ENCODE measurements around the gene CHRNA3. TPM values are rescaled to one million over a fixed set of nuclear protein-coding genes. Genes with fewer than 3 reads are reported as not detected.

CHRNA3 gene
- total RNA-seq, 1 donor from 2014 or later = 3.7 TPM

DNA sequence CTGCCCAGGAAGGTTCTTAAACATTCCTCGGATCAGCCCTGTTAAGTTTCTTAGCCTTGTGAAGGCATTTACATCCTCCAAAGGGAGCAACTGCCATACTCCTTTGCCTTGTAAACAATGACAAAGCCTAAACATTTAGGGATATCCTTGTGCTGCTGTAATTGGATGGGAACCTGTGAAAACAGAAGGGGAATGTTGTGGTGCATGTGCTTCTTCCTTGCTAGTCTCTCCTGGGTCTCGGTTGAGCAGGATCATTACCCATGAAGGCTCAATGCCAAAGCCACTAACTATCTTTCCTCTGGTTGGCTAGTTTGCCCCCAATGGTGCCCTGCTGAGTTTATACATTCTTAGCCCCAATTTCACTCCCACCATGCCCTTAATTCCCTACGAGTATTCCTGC, 17.3 kb downstream of the CHRNA3 start:
- Histone ChIP-seq H3K4me3 (no peak overlapping the region), H3K36me3 (no peaks in the 10 kb centered on the region), H3K27ac (no peak overlapping the region), H3K27me3 (no peaks in the 10 kb centered on the region), H3K4me1 (no peaks in the 10 kb centered on the region), H3K9me3 (no peaks in the 10 kb centered on the region)
- DNase-seq (ENCODE audit: extremely low spot score in 2 of 2) = no peak
- TF ChIP-seq POLR2A (IDR thresholded peaks at IDR 0.05) = no peak
- TF ChIP-seq CTCF (IDR thresholded peaks at IDR 0.05) = no peak
- TF ChIP-seq POLR2AphosphoS5 (IDR thresholded peaks at IDR 0.05; ENCODE audit: insufficient read depth in 1 of 2, low read depth in 1 of 2) = no peak
- intact Hi-C loops (cut with DNase I) = no loop called here

GRCh38 chr15:78599189-78599588, 21.6 kb downstream of the CHRNA3 start:
- Histone ChIP-seq H3K27ac (no peak overlapping the region), H3K4me1 (no peaks in the 10 kb centered on the region), H3K9me3 (no peaks in the 10 kb centered on the region), H3K4me3 (no peak overlapping the region), H3K36me3 (no peaks in the 10 kb centered on the region), H3K27me3 (no peaks in the 10 kb centered on the region)
- intact Hi-C loops (cut with DNase I) = no loop called here
- TF ChIP-seq POLR2AphosphoS5 (IDR thresholded peaks at IDR 0.05; ENCODE audit: insufficient read depth in 1 of 2, low read depth in 1 of 2) (no peak), CTCF (IDR thresholded peaks at IDR 0.05) (no peak), POLR2A (IDR thresholded peaks at IDR 0.05) (no peak)
- DNase-seq (ENCODE audit: extremely low spot score in 2 of 2) = no peak

GRCh38 chr15:78598348-78598747, 22.4 kb downstream of the CHRNA3 start:
- intact Hi-C loops (cut with DNase I) = no loop called here
- H3K27ac ChIP-seq = no peak overlapping the region
- no peak overlapping the region for H3K4me3 ChIP-seq
- no peaks in the 10 kb centered on the region for H3K4me1 ChIP-seq
- H3K9me3 ChIP-seq = no peaks in the 10 kb centered on the region
- no peaks in the 10 kb centered on the region for H3K36me3 ChIP-seq
- no peak for DNase-seq (ENCODE audit: extremely low spot score in 2 of 2)
- no peak for TF ChIP-seq POLR2A (IDR thresholded peaks at IDR 0.05)
- no peak for TF ChIP-seq POLR2AphosphoS5 (IDR thresholded peaks at IDR 0.05; ENCODE audit: insufficient read depth in 1 of 2, low read depth in 1 of 2)
- no peak for TF ChIP-seq CTCF (IDR thresholded peaks at IDR 0.05)
- H3K27me3 ChIP-seq = no peaks in the 10 kb centered on the region

- H3K27me3 ChIP-seq = no peaks in the 10 kb centered on the region
- no peak for TF ChIP-seq CTCF (IDR thresholded peaks at IDR 0.05)
- TF ChIP-seq POLR2A (IDR thresholded peaks at IDR 0.05) = no peak
- no peak for TF ChIP-seq POLR2AphosphoS5 (IDR thresholded peaks at IDR 0.05; ENCODE audit: insufficient read depth in 1 of 2, low read depth in 1 of 2)
- no peaks in the 10 kb centered on the region for H3K4me1 ChIP-seq
- intact Hi-C loops (cut with DNase I) = no loop called here
- H3K9me3 ChIP-seq = no peaks in the 10 kb centered on the region
- no peaks in the 10 kb centered on the region for H3K36me3 ChIP-seq
- no peak overlapping the region for H3K27ac ChIP-seq
- DNase-seq (ENCODE audit: extremely low spot score in 2 of 2) = no peak
- no peak overlapping the region for H3K4me3 ChIP-seq
These were observed 23.2 kb downstream of the CHRNA3 start for GRCh38 chr15:78597583-78597982.

GRCh38 chr15:78574944-78575343, 45.9 kb downstream of the CHRNA3 start:
- H3K36me3 ChIP-seq = no peaks in the 10 kb centered on the region
- DNase-seq (ENCODE audit: extremely low spot score in 2 of 2) = no peak
- H3K27me3 ChIP-seq = no peaks in the 10 kb centered on the region
- no peaks in the 10 kb centered on the region for H3K4me1 ChIP-seq
- H3K9me3 ChIP-seq = no peaks in the 10 kb centered on the region
- TF ChIP-seq POLR2AphosphoS5 (IDR thresholded peaks at IDR 0.05; ENCODE audit: insufficient read depth in 1 of 2, low read depth in 1 of 2) = no peak
- no peak for TF ChIP-seq CTCF (IDR thresholded peaks at IDR 0.05)
- no peak for TF ChIP-seq POLR2A (IDR thresholded peaks at IDR 0.05)
- intact Hi-C loops (cut with DNase I) = no loop called here
- H3K27ac ChIP-seq = no peak overlapping the region
- H3K4me3 ChIP-seq = no peak overlapping the region

Data from vagina (tissue), 2 donors.